ENCODE results near the gene SPEG.
A peak's percentile ranks its signal among the peaks of the same experiment; 100 is the strongest.

The SPEG gene

GRCh38 chr2:219514196-219514761 lies 79.6 kb downstream of the SPEG start, which contains the start of gene ASIC4:
Gene ASIC4, plus strand, starts transcription at chr2:219514482. Its CDS starts 243 bp downstream, at chr2:219514725.
- DNase-seq (ENCODE audit: low read depth), result no peak

GRCh38 chr2:219514836-219515235 lies 80.2 kb downstream of the SPEG start:
- no peak for DNase-seq (ENCODE audit: low read depth)

GRCh38 chr2:219515874-219516629 lies 81.4 kb downstream of the SPEG start:
- DNase-seq (ENCODE audit: low read depth), result no peak

- no peak for DNase-seq (ENCODE audit: low read depth)
Measured at GRCh38 chr2:219516888-219517287, 82.2 kb downstream of the SPEG start.

GRCh38 chr2:219517954-219518778 lies 83.5 kb downstream of the SPEG start:
- no peak for DNase-seq (ENCODE audit: low read depth)

- DNase-seq (ENCODE audit: low read depth), result no peak
Measured at GRCh38 chr2:219519526-219519916, 84.9 kb downstream of the SPEG start.

- DNase-seq (ENCODE audit: low read depth), result no peak
Measured at GRCh38 chr2:219520079-219520478, 85.4 kb downstream of the SPEG start.

GRCh38 chr2:219521066-219521880 lies 86.6 kb downstream of the SPEG start:
- DNase-seq (ENCODE audit: low read depth), result no peak

GRCh38 chr2:219522111-219523030 lies 87.7 kb downstream of the SPEG start:
- DNase-seq (ENCODE audit: low read depth), result no peak

- DNase-seq (ENCODE audit: low read depth), result no peak
Measured at GRCh38 chr2:219523031-219523671, 88.5 kb downstream of the SPEG start.

GRCh38 chr2:219524817-219525216 lies 90.2 kb downstream of the SPEG start:
- DNase-seq (ENCODE audit: low read depth), result no peak

- no peak for DNase-seq (ENCODE audit: low read depth)
Measured at GRCh38 chr2:219525533-219526232, 91.0 kb downstream of the SPEG start.

- DNase-seq (ENCODE audit: low read depth), result no peak
Measured at GRCh38 chr2:219526320-219527075, 91.9 kb downstream of the SPEG start.

GRCh38 chr2:219527076-219527394 lies 92.4 kb downstream of the SPEG start:
- DNase-seq (ENCODE audit: low read depth), result no peak

GRCh38 chr2:219527472-219527871 lies 92.8 kb downstream of the SPEG start:
- no peak for DNase-seq (ENCODE audit: low read depth)

GRCh38 chr2:219530048-219530963 lies 95.7 kb downstream of the SPEG start:
- DNase-seq (ENCODE audit: low read depth), result peak; percentile 80

GRCh38 chr2:219531639-219532377 lies 97.2 kb downstream of the SPEG start:
- no peak for DNase-seq (ENCODE audit: low read depth)

- no peak for DNase-seq (ENCODE audit: low read depth)
Measured at GRCh38 chr2:219532378-219532649, 97.7 kb downstream of the SPEG start.
